ENCODE results near the gene SMG5.
"Not testable (repeated sequence)": the region's sequence is repeated elsewhere in the genome, so short reads cannot be mapped to it uniquely, and the experiment has no call there.

Gene SMG5

GRCh38 chr1:156244712-156245111, 37.9 kb downstream of the SMG5 start:
- no peak for DNase-seq

GRCh38 chr1:156244126-156244525, 38.5 kb downstream of the SMG5 start:
- DNase-seq, result no peak

GRCh38 chr1:156242738-156243137, 39.9 kb downstream of the SMG5 start:
- DNase-seq, result no peak

- DNase-seq, result no peak
Measured at GRCh38 chr1:156241926-156242325, 40.7 kb downstream of the SMG5 start, which contains the start of gene BGLAP. TSS of gene BGLAP (plus strand) at chr1:156242184. CDS start at chr1:156242232, 48 bp downstream.

GRCh38 chr1:156241311-156241811, 41.3 kb downstream of the SMG5 start:
- no peak for DNase-seq

GRCh38 chr1:156238248-156238647, 44.4 kb downstream of the SMG5 start:
- DNase-seq, result no peak

- DNase-seq, result no peak
Measured at GRCh38 chr1:156236164-156236563, 46.5 kb downstream of the SMG5 start.

- no peak for DNase-seq
Measured at GRCh38 chr1:156233426-156234127, 49.0 kb downstream of the SMG5 start.

GRCh38 chr1:156232201-156232894, 50.3 kb downstream of the SMG5 start:
- DNase-seq, result no peak

GRCh38 chr1:156230473-156230837, 52.2 kb downstream of the SMG5 start:
- DNase-seq, result no peak

GRCh38 chr1:156229809-156230472, 52.7 kb downstream of the SMG5 start:
- no peak for DNase-seq

- no peak for DNase-seq
Measured at GRCh38 chr1:156228501-156228900, 54.1 kb downstream of the SMG5 start.

GRCh38 chr1:156226782-156227181, 55.8 kb downstream of the SMG5 start:
- DNase-seq, result no peak

- no peak for DNase-seq
Measured at GRCh38 chr1:156226116-156226538, 56.5 kb downstream of the SMG5 start.

- DNase-seq, result no peak
Measured at GRCh38 chr1:156225677-156226014, 57.0 kb downstream of the SMG5 start.

GRCh38 chr1:156221986-156222692, 60.5 kb downstream of the SMG5 start:
- DNase-seq, result no peak

- no peak for DNase-seq
Measured at GRCh38 chr1:156220226-156220625, 62.4 kb downstream of the SMG5 start.

GRCh38 chr1:156217871-156218270, 64.8 kb downstream of the SMG5 start:
- DNase-seq, result no peak

- not testable (repeated sequence) for DNase-seq
Measured at GRCh38 chr1:156216361-156217086, 66.1 kb downstream of the SMG5 start.

GRCh38 chr1:156214024-156214748, 68.4 kb downstream of the SMG5 start:
- no peak for DNase-seq

- DNase-seq, result no peak
Measured at GRCh38 chr1:156213644-156213966, 69.0 kb downstream of the SMG5 start.

Data from activated CD8-positive, alpha-beta memory T cell treated with anti-CD3 and anti-CD28 coated beads, Interleukin-2, amount 50 U/mL, for 4 hours (primary cell).